Omental fat pad (tissue), 4 donors: ENCODE results near the gene BANF2. TPM values are rescaled to one million over a fixed set of nuclear protein-coding genes. Genes with fewer than 3 reads are reported as not detected.

Experiments used
- ATAC-seq: fragments of 150-250 bp; one replicate; pipeline ENCODE4 v1.9.1; 2016; ENCODE audit warnings: mild to moderate bottlenecking, moderate library complexity; ENCODE audit not compliant: low FRiP score
- DNase-seq: peaks from one replicate; pipeline ENCODE4 v3.0.0-alpha.2; 2019; ENCODE audit warnings: low spot score
- total RNA-seq, 4 donors: library from RNA; depleted of rRNA; stranded (reverse); fragments of >200 nt; gene quantifications; one replicate each; pipeline ENCODE4 v1.1.0, GENCODE V29; 2016
- TF ChIP-seq, protein P1 (sequence below), 3 donors: fragments of 450-650 bp; IDR thresholded peaks; one replicate each; pipeline ENCODE4 v1.5.1; 2016 to 2017; ENCODE audit warnings: antibody characterized with exemption in 3 of 3, mild to moderate bottlenecking in 3 of 3, moderate library complexity in 2 of 3

BANF2 gene
- total RNA-seq, 4 donors from 2014 or later: not detected

DNA sequence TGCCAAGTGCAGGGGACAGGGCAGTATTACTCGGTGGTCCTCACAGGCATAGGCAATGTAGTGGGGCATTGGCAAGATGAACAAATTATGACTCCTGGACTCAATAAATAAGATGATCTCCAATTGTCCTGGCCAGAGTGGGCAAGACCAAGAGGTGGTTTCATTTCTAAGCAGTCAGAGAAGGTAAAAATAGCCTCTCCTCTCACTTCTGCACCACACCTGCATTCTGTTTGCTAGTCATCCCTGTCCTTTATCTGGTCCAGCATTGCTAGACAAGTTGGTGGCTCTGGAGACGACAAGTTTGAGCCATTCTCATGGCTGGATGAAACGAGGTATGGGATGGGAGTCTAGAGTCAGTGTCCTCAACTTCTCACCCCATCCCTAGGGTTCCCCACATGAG is 83.0 kb downstream of the BANF2 start:
- TF ChIP-seq, protein P1, sequence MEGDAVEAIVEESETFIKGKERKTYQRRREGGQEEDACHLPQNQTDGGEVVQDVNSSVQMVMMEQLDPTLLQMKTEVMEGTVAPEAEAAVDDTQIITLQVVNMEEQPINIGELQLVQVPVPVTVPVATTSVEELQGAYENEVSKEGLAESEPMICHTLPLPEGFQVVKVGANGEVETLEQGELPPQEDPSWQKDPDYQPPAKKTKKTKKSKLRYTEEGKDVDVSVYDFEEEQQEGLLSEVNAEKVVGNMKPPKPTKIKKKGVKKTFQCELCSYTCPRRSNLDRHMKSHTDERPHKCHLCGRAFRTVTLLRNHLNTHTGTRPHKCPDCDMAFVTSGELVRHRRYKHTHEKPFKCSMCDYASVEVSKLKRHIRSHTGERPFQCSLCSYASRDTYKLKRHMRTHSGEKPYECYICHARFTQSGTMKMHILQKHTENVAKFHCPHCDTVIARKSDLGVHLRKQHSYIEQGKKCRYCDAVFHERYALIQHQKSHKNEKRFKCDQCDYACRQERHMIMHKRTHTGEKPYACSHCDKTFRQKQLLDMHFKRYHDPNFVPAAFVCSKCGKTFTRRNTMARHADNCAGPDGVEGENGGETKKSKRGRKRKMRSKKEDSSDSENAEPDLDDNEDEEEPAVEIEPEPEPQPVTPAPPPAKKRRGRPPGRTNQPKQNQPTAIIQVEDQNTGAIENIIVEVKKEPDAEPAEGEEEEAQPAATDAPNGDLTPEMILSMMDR (IDR thresholded peaks at IDR 0.05): no peak
- DNase-seq (no peak), ATAC-seq (no peak)

DNA sequence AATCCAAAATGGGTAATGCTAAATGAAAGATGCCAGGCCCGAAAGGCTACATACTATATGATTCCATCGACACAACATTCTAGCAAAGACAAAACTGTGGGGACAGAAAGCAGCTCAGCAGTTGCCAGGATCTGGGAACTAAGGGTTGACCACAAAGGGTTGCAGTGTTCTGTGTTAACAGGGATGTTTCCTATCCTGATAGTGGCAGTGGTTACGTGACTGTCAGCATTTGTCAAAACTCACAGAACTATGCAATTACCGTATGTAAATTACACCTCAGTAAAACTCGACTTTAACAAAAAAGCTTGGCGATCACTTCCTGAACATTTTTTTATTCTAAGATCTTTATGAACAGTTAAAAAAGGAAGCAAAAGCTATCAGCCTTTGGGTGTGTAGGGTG is 83.9 kb downstream of the BANF2 start:
- TF ChIP-seq, protein P1 (IDR thresholded peaks at IDR 0.05): no peak
- no peak for DNase-seq
- ATAC-seq: no peak

- DNase-seq: no peak
- TF ChIP-seq, protein P1 (IDR thresholded peaks at IDR 0.05): no peak
- ATAC-seq: no peak
Observed at GRCh38 chr20:17785007-17785406, 85.2 kb downstream of the BANF2 start.

Other genes with a start within 250 kb of the BANF2 start
- gene BFSP1, start 168.6 kb upstream of the BANF2 start, total RNA-seq: 1 to 10 TPM in 2 of 4 donors, under 1 TPM in 2; 0.38 to 2.0 (median 0.98) TPM
- gene DSTN, start 129.9 kb upstream of the BANF2 start, total RNA-seq: 100 to 1,000 TPM; 147 to 228 (median 170) TPM
- 100 to 1,000 TPM in 1 of 4 donors, 10 to 100 TPM in 3; 67.9 to 142 (median 87.2) TPM for gene RRBP1, start 17.7 kb upstream of the BANF2 start, total RNA-seq